GM13976 (cell line): Measurements from ENCODE around the gene CIB2.

Experiments used
- DNase-seq: peaks from one replicate; pipeline ENCODE4 v3.0.0; 2012; ENCODE audit warnings: low spot score
- in situ Hi-C: fragments of 300-500 bp; cut with MboI; formaldehyde crosslinking; loops from one replicate; pipeline ENCODE4 v1.12.0; 2022; ENCODE audit warnings: low sequenced_read_pairs, mixed read lengths, inconsistent platforms; ENCODE audit not compliant: unreplicated experiment
- TF ChIP-seq, protein P1 (sequence below): IDR thresholded peaks from 2 replicates; pipeline ENCODE4 v1.5.1; 2012; ENCODE audit warnings: borderline replicate concordance, mild to moderate bottlenecking; ENCODE audit not compliant: insufficient read depth; ENCODE audit errors: extremely low read depth, missing control alignments, control extremely low read depth

The CIB2 gene

DNA sequence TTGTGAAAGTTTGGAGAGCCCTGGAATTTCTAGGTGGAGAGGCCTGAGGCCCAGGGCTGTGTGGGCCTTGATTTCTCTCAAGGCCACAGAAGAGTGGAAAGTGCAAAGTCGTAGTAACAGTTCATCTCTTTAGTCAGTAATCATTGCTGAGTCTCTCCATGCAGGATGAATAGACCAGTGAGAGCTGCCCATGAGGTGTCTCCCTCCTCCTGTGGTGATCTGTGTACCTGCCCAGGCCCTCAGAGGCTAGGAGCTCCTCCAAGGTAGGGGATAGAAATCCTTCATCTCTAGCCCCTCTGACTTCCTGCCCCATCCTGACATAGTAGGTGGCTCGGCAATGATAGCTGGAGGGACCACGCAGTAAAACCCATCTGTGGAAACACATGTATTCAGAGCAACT, 11.1 kb upstream of the CIB2 start:
- in situ Hi-C loops = no loop called here

GRCh38 chr15:78140292-78140691, 9.0 kb upstream of the CIB2 start:
- in situ Hi-C loops = no loop called here
- TF ChIP-seq, protein P1, sequence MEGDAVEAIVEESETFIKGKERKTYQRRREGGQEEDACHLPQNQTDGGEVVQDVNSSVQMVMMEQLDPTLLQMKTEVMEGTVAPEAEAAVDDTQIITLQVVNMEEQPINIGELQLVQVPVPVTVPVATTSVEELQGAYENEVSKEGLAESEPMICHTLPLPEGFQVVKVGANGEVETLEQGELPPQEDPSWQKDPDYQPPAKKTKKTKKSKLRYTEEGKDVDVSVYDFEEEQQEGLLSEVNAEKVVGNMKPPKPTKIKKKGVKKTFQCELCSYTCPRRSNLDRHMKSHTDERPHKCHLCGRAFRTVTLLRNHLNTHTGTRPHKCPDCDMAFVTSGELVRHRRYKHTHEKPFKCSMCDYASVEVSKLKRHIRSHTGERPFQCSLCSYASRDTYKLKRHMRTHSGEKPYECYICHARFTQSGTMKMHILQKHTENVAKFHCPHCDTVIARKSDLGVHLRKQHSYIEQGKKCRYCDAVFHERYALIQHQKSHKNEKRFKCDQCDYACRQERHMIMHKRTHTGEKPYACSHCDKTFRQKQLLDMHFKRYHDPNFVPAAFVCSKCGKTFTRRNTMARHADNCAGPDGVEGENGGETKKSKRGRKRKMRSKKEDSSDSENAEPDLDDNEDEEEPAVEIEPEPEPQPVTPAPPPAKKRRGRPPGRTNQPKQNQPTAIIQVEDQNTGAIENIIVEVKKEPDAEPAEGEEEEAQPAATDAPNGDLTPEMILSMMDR = no peak
- DNase-seq = no peak

More for the DNA sequence above, 11.1 kb upstream of the CIB2 start:
- no peak for DNase-seq
- TF ChIP-seq, protein P1 = no peak

DNA sequence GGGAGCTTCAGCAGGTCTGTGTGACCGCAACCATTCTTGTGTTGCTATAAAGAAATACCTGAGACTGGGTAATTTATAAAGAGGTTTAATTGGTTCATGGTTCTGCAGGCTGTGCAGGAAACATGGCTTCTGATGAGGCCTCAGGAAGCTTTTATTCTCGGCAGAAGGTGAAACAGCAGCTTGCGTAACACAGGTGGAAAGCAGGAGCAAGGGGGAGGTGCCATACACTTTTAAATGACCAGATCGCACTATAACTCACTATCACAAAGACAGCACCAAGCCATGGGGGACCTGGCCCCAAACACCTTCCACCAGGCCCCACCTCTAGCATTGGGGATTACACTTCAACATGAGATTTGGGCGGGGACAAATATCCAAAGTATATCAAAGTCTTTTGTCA, 8.3 kb upstream of the CIB2 start:
- TF ChIP-seq, protein P1 = no peak
- in situ Hi-C loops = loop anchor here (10.0 kb wide), 1 partner anchor 55 kb away; no protein-coding TSS in a partner anchor
- no peak for DNase-seq

GRCh38 chr15:78133801-78134200, 2.6 kb upstream of the CIB2 start:
- TF ChIP-seq, protein P1 = no peak
- in situ Hi-C loops = loop anchor here (10.0 kb wide), 1 partner anchor 61 kb away; no protein-coding TSS in a partner anchor
- no peak for DNase-seq

DNA sequence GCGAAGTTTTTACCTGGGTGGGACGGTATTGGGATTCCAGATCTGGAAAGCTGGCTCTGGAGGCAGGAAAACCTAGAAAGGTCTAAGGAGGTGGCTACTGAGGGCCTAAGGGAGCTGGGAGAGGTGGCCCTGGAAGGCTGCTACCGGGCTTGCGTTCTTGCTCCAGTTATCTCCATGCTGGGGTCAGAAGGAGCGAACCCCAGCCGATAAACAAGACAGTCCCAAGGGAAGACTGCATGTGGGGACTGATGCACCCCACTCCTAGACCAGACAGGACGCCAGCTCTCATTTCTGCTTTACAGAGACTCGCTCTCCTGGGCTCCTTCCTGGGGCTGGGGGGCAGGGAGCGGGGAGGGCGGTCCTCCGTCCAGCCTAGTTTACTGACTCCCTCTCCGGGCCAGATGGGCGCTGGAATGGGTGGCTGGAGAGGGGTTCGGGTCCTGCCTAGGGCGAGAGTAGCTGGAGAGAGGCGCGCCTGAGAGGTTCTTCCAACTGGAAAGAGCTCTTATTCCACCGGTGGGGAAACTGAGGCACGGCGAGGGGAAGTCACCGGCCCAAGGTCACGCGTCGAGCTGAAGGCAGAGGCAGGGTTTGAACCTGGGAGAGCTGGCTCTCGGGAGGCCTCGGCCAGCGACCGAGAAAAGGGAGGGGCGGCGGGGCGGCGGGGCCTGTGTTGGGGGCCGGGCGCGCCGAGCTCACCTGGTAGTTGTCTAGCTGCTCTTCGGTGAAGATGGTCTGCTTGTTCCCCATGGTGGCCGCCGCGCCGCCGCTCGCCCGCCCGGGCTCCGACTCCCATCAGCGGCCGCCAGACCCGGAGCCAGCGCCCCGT, 565 bp downstream of the CIB2 start:
- in situ Hi-C loops = loop anchor here (10.0 kb wide), 1 partner anchor 64 kb away; no protein-coding TSS in a partner anchor
- no peak for DNase-seq
- TF ChIP-seq, protein P1 = no peak

- TF ChIP-seq, protein P1 = no peak
- in situ Hi-C loops = loop anchor here (10.0 kb wide), 1 partner anchor 65 kb away; no protein-coding TSS in a partner anchor
- no peak for DNase-seq
These were observed 1.4 kb downstream of the CIB2 start for GRCh38 chr15:78129751-78130287.
